Right atrium auricular region (tissue), 2 donors: ENCODE measurements around the gene STUM. TPM values are rescaled to one million over a fixed set of nuclear protein-coding genes. Genes with fewer than 3 reads are reported as not detected.

Source experiments
- DNase-seq: peaks from one replicate; pipeline ENCODE4 v3.0.0-alpha.2; 2019; ENCODE audit warnings: low spot score
- H3K27ac ChIP-seq, 2 donors: fragments of 200-600 bp; sonication (generic); 1 replicate in 1 of 2; 2 replicates in 1 of 2; pipeline ENCODE4 v1.5.1; 2016 to 2019
- H3K27me3 ChIP-seq, 2 donors: fragments of 200-600 bp; sonication (generic); one replicate each; pipeline versions ENCODE4 v1.5.1 to v1.6.0; 2017 to 2019
- H3K36me3 ChIP-seq: fragments of 200-600 bp; sonication (generic); one replicate; pipeline ENCODE4 v1.5.1; 2016
- H3K4me1 ChIP-seq, 2 donors: fragments of 200-600 bp; sonication (generic); one replicate each; pipeline versions ENCODE4 v1.5.1 to v1.6.0; 2017 to 2019
- H3K4me3 ChIP-seq, 2 donors: fragments of 200-600 bp; sonication (generic); 1 replicate in 1 of 2; 2 replicates in 1 of 2; pipeline ENCODE4 v1.5.1; 2017 to 2019; ENCODE audit warnings: mild to moderate bottlenecking in 1 of 2, moderate library complexity in 1 of 2
- H3K9me3 ChIP-seq, 2 donors: fragments of 200-600 bp; sonication (generic); one replicate each; pipeline ENCODE4 v1.5.1; 2019
- total RNA-seq, 2 donors: library from RNA; depleted of rRNA; stranded (reverse); fragments of >200 nt; gene quantifications; one replicate each; pipeline ENCODE4 v1.1.0, GENCODE V29; 2016
- TF ChIP-seq, protein P1 (sequence below), 2 donors: fragments of 200-600 bp; sonication (generic); IDR thresholded peaks; one replicate each; pipeline ENCODE4 v1.5.1; 2019; ENCODE audit warnings: antibody characterized with exemption in 2 of 2

The STUM gene
- total RNA-seq, 2 donors from 2014 or later, result 0.43 to 0.70 TPM

GRCh38 chr1:226605318-226605950 is 56.9 kb downstream of the STUM start:
- Histone ChIP-seq H3K4me1 (peaks cover 0 to 46% of the 10 kb centered on the region in 2 donors), H3K4me3 (no peak overlapping the region), H3K27me3 (no peaks in the 10 kb centered on the region), H3K9me3 (no peaks in the 10 kb centered on the region), H3K27ac (peak overlapping the region; percentile 16 to 29), H3K36me3 (no peaks in the 10 kb centered on the region)
- DNase-seq, result no peak
- TF ChIP-seq, protein P1, sequence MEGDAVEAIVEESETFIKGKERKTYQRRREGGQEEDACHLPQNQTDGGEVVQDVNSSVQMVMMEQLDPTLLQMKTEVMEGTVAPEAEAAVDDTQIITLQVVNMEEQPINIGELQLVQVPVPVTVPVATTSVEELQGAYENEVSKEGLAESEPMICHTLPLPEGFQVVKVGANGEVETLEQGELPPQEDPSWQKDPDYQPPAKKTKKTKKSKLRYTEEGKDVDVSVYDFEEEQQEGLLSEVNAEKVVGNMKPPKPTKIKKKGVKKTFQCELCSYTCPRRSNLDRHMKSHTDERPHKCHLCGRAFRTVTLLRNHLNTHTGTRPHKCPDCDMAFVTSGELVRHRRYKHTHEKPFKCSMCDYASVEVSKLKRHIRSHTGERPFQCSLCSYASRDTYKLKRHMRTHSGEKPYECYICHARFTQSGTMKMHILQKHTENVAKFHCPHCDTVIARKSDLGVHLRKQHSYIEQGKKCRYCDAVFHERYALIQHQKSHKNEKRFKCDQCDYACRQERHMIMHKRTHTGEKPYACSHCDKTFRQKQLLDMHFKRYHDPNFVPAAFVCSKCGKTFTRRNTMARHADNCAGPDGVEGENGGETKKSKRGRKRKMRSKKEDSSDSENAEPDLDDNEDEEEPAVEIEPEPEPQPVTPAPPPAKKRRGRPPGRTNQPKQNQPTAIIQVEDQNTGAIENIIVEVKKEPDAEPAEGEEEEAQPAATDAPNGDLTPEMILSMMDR (IDR thresholded peaks at IDR 0.05), result no peak

- Histone ChIP-seq H3K36me3 (no peaks in the 10 kb centered on the region), H3K4me3 (no peak overlapping the region), H3K27ac (no peak overlapping the region), H3K27me3 (no peaks in the 10 kb centered on the region), H3K9me3 (no peaks in the 10 kb centered on the region), H3K4me1 (peaks cover 0 to 46% of the 10 kb centered on the region in 2 donors)
- DNase-seq, result no peak
- TF ChIP-seq, protein P1 (IDR thresholded peaks at IDR 0.05), result no peak
Observed at GRCh38 chr1:226606311-226607267, 58.0 kb downstream of the STUM start.

DNA sequence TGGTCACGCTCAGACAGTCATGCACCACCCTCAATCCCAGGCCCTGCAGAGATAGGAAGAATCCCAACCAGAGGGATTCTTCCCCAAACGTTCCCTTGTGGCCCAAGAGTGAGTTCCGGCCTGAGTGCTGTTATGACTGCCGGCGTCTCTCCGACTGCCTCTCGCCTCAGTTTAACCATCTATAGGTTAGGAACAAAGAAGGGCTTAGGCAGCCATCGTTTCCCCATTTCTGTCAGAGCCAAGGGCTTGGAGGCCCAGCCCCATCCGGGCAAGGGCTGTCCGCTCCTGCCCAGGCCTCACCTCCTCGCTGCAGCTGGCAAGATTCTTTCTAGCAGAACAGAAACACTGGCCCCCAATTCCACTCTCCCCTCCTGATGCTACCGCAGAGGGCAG is 58.7 kb downstream of the STUM start:
- Histone ChIP-seq H3K36me3 (no peaks in the 10 kb centered on the region), H3K9me3 (no peaks in the 10 kb centered on the region), H3K4me3 (no peak overlapping the region), H3K27ac (no peak overlapping the region), H3K4me1 (peaks cover 0 to 40% of the 10 kb centered on the region in 2 donors), H3K27me3 (no peaks in the 10 kb centered on the region)
- no peak for DNase-seq
- TF ChIP-seq, protein P1 (IDR thresholded peaks at IDR 0.05), result no peak

DNA sequence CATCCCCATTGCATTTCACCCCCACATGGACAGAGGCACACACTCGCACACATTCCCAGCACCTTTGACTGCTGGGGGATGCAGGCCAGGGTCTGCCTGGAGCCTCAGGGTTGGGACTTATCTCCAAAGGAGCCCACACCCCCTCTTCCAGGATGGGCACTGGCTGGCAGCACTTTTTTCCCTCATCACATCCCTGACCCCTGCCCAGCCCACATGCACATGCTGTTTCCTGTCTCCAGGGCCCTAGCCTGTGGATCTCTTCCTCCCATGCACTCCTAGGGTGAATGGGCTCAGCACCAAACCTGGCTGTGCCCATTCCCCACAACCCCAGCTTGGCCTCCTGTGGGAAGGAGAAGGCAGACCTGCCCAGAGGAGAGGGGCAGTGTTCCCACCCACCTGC is 59.3 kb downstream of the STUM start:
- H3K4me1 ChIP-seq, result peaks cover 0 to 35% of the 10 kb centered on the region in 2 donors

DNA sequence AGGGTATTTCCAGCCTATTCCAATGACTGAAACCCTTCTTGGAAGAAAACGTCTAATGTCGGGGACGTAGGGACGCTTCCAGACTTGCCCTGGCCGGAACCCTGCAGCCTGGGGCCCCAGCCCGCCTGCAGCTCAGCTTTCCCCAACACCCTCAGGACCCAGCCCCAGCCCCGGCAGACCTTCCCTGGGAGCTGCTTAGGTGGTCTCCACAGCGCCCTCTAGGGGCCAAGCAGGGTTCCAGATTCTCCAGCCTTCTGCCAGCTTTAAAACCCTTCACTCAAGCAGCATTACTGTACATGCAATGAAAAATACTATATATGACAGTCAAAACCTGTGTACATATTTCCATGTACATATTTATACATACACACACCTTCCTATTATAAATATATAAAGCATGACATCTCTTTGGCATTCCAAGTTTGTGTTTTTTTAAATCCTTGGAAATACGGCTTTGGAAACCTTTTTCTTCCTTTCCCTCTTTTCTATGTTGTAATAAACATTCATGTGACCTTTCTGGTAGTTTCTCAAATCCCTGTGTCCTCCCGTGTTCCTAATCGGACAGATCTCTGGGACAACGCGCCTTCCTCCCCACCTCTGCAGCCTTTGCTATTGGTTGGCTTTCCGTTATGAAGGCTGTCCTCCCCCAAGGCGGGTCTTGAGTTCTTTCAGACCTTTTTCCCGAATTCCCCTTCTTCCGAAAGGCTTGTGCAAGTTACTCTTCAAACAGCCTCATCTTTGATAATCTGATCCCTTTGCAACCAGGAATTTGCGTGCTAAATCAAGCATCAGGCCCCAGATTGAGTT is 60.3 kb downstream of the STUM start:
- no peak overlapping the region for H3K4me3 ChIP-seq
- no peak overlapping the region for H3K27ac ChIP-seq
- TF ChIP-seq, protein P1 (IDR thresholded peaks at IDR 0.05), result peak; percentile 82 to 88
- H3K27me3 ChIP-seq, result no peaks in the 10 kb centered on the region
- DNase-seq, result no peak
- no peaks in the 10 kb centered on the region for H3K36me3 ChIP-seq
- H3K4me1 ChIP-seq, result peaks cover 0 to 24% of the 10 kb centered on the region in 2 donors
- H3K9me3 ChIP-seq, result no peaks in the 10 kb centered on the region

More for the DNA sequence above, 59.3 kb downstream of the STUM start:
- TF ChIP-seq, protein P1 (IDR thresholded peaks at IDR 0.05), result no peak
- Histone ChIP-seq H3K9me3 (no peaks in the 10 kb centered on the region), H3K27me3 (no peaks in the 10 kb centered on the region), H3K36me3 (no peaks in the 10 kb centered on the region), H3K27ac (no peak overlapping the region), H3K4me3 (no peak overlapping the region)
- DNase-seq, result no peak
